GM23338 (cell line): ENCODE measurements around the gene STYK1. TPM values are rescaled to one million over a fixed set of nuclear protein-coding genes. Genes with fewer than 3 reads are reported as not detected.

Source experiments
- ATAC-seq: fragments of 200-7000 bp; cut with Tn5 transposase; 3 replicates; pipeline ENCODE4 v1.9.1; 2020
- DNase-seq: peaks from one replicate; pipeline ENCODE4 v3.0.0-alpha.2; 2015; ENCODE audit warnings: low spot score
- H2AFZ ChIP-seq: fragments of 200-600 bp; sonication (generic); 2 replicates; pipeline ENCODE4 v1.8.0; 2016; ENCODE audit warnings: antibody characterized with exemption, mild to moderate bottlenecking, moderate library complexity
- H3F3A ChIP-seq: fragments of 200-600 bp; sonication (generic); replicated peaks from 2 replicates; pipeline ENCODE4 v1.8.0; 2017; ENCODE audit warnings: antibody characterized with exemption, mixed run types, low read depth
- H3K27ac ChIP-seq: fragments of 200-600 bp; sonication (generic); 2 replicates; pipeline ENCODE4 v1.6.1; 2016; ENCODE audit warnings: low read depth
- H3K27me3 ChIP-seq: fragments of 200-600 bp; sonication (generic); 2 replicates; pipeline ENCODE4 v1.8.0; 2016; ENCODE audit warnings: mild to moderate bottlenecking, mixed run types, moderate library complexity; ENCODE audit not compliant: insufficient read depth
- H3K36me3 ChIP-seq: fragments of 200-600 bp; sonication (generic); 2 replicates; pipeline ENCODE4 v1.8.0; 2016; ENCODE audit warnings: mild to moderate bottlenecking; ENCODE audit not compliant: insufficient read depth
- H3K4me1 ChIP-seq: fragments of 200-600 bp; sonication (generic); 2 replicates; pipeline ENCODE4 v1.8.0; 2016; ENCODE audit warnings: mild to moderate bottlenecking, moderate library complexity; ENCODE audit not compliant: insufficient read depth
- H3K4me2 ChIP-seq: fragments of 200-600 bp; sonication (generic); 2 replicates; pipeline ENCODE4 v1.7.1; 2017; ENCODE audit warnings: mixed run types
- H3K4me3 ChIP-seq: fragments of 200-600 bp; sonication (generic); 2 replicates; pipeline ENCODE4 v1.6.1; 2016; ENCODE audit warnings: mixed run types
- H3K79me2 ChIP-seq: fragments of 200-600 bp; sonication (generic); replicated peaks from 2 replicates; pipeline ENCODE4 v1.8.0; 2017; ENCODE audit warnings: mild to moderate bottlenecking; ENCODE audit not compliant: insufficient read depth
- H3K9me2 ChIP-seq: fragments of 200-600 bp; sonication (generic); 2 replicates; pipeline ENCODE4 v1.8.0; 2017; ENCODE audit not compliant: insufficient read depth
- H4K20me1 ChIP-seq: fragments of 200-600 bp; sonication (generic); replicated peaks from 2 replicates; pipeline ENCODE4 v1.8.0; 2017; ENCODE audit warnings: mild to moderate bottlenecking; ENCODE audit not compliant: insufficient read depth
- H3K27ac Mint-ChIP-seq: 2 replicates; pipeline ENCODE4 v1.8.0; 2020; ENCODE audit warnings: inconsistent platforms, mild to moderate bottlenecking, moderate library complexity, mixed read lengths
- H3K27me3 Mint-ChIP-seq: 3 replicates; pipeline ENCODE4 v1.8.0; 2022; ENCODE audit warnings: low read depth, mild to moderate bottlenecking, moderate library complexity, mixed read lengths, inconsistent platforms; ENCODE audit not compliant: insufficient read depth, poor library complexity
- H3K36me3 Mint-ChIP-seq: 3 replicates; pipeline ENCODE4 v1.8.0; 2021; ENCODE audit warnings: low read depth, mild to moderate bottlenecking, inconsistent platforms, moderate library complexity, mixed read lengths
- H3K4me1 Mint-ChIP-seq: 3 replicates; pipeline ENCODE4 v1.8.0; 2020; ENCODE audit warnings: mild to moderate bottlenecking, inconsistent platforms, mixed read lengths
- H3K4me3 Mint-ChIP-seq: 3 replicates; pipeline ENCODE4 v1.8.0; 2021; ENCODE audit warnings: moderate library complexity, mild to moderate bottlenecking, inconsistent platforms, mixed read lengths
- H3K9me3 Mint-ChIP-seq: 3 replicates; pipeline ENCODE4 v1.8.0; 2020; ENCODE audit warnings: moderate library complexity, mild to moderate bottlenecking, inconsistent platforms, mixed read lengths
- CREB1 ChIP-seq: fragments of 250-450 bp; sonication (Bioruptor Pico); IDR thresholded peaks from 2 replicates; pipeline ENCODE4 v1.5.0; 2020; ENCODE audit warnings: low read depth, mild to moderate bottlenecking, moderate library complexity
- EZH2 ChIP-seq: fragments of 200-600 bp; sonication (generic); IDR thresholded peaks from one replicate; pipeline ENCODE4 v1.8.0; 2017; ENCODE audit warnings: antibody characterized with exemption, mild to moderate bottlenecking, low read depth; ENCODE audit not compliant: unreplicated experiment
- EZH2phosphoT487 ChIP-seq: fragments of 200-600 bp; sonication (generic); IDR thresholded peaks from one replicate; pipeline ENCODE4 v1.8.1; 2018; ENCODE audit warnings: antibody characterized with exemption; ENCODE audit not compliant: unreplicated experiment
- JUNB ChIP-seq: IDR thresholded peaks from one replicate; pipeline ENCODE4 v1.6.1; 2016; ENCODE audit warnings: antibody characterized with exemption; ENCODE audit not compliant: unreplicated experiment
- POLR2AphosphoS5 ChIP-seq: IDR thresholded peaks from 2 replicates; pipeline ENCODE4 v1.6.1; 2016; ENCODE audit warnings: antibody characterized with exemption, low read depth
- ZNF114 ChIP-seq: fragments of 250-450 bp; sonication (Bioruptor Pico); IDR thresholded peaks from 2 replicates; pipeline ENCODE4 v1.5.0; 2020; ENCODE audit warnings: mild to moderate bottlenecking, moderate library complexity
- ZNF331 ChIP-seq: fragments of 250-450 bp; sonication (Bioruptor Pico); IDR thresholded peaks from 2 replicates; pipeline ENCODE4 v1.5.0; 2020; ENCODE audit warnings: low read depth, mild to moderate bottlenecking, moderate library complexity
- polyA plus RNA-seq: library from polyadenylated mRNA; unstranded; fragments of >200 nt; fragmentation: Nextera tagmentation; extraction: Ambion mirVana; gene quantifications from 2 replicates; pipeline ENCODE4 v1.2.1, GENCODE V29; 2016
- total RNA-seq: library from RNA; depleted of rRNA; stranded (reverse); fragments of >200 nt; shearing (Covaris generic); gene quantifications from 2 replicates; pipeline ENCODE4 v1.2.3, GENCODE V29; 2014
- TF ChIP-seq, protein P1 (sequence below): fragments of 250-450 bp; sonication (Bioruptor Pico); IDR thresholded peaks from 2 replicates; pipeline ENCODE4 v1.5.0; 2020; ENCODE audit warnings: mild to moderate bottlenecking, moderate library complexity
- TF ChIP-seq, protein P2 (sequence below), 2 experiments: fragments of 200-600 bp in 1 of 2; sonication (generic) in 1 of 2; conservative IDR thresholded peaks; 2 replicates each; pipeline versions ENCODE4 v1.5.1 to v1.6.1; 2016 to 2017; ENCODE audit warnings: antibody characterized with exemption in 2 of 2, low read depth in 2 of 2, mild to moderate bottlenecking in 2 of 2, moderate library complexity in 1 of 2
- TF ChIP-seq, protein P3 (sequence below): IDR thresholded peaks from one replicate; pipeline ENCODE4 v1.6.1; 2018; ENCODE audit warnings: antibody characterized with exemption; ENCODE audit not compliant: unreplicated experiment

Gene STYK1
- total and polyA plus RNA-seq, 2 experiments from 2014 or later = 1.2 to 1.8 TPM

DNA sequence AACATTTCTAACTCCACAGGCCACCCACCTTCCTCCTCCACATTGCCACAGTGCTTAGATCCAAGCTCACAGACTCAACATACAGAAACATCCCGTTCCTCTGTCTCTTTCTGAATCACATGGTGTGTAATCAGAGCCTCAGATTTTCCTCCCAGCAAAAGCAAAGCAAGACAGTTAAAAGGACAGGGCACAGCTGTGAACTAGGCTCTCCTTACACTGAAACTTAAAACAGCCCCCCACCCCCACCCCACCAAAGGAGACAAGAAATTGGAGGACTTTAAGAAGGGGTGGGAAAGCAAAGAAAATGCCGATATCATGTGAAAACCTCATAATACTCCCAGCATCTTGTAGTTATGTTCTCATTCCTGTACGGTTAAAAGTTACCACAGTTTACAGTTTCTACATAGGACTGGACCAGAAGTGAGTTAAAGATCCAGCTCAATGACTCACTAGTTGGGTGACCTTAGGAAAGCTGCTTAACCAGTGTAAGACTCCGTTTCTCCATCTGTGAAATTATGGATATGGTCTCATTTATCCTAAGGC, 44.5 kb upstream of the STYK1 start:
- Mint-ChIP-seq H3K27me3 (peaks cover 7% of the 10 kb centered on the region), H3K4me1 (peaks cover 46% of the 10 kb centered on the region), H3K27ac (peak overlapping the region; percentile 85), H3K4me3 (peak overlapping the region; percentile 42), H3K9me3 (no peaks in the 10 kb centered on the region; the same call in 1 of the 3 replicates), H3K36me3 (peaks cover 46% of the 10 kb centered on the region)
- peak; percentile 32 for DNase-seq
- peak overlapping the region; percentile 33 for H3K4me2 ChIP-seq
- no peaks in the 10 kb centered on the region for H3K27me3 ChIP-seq
- no peak for ATAC-seq
- H3K4me1 ChIP-seq = peaks cover 56% of the 10 kb centered on the region
- H3K36me3 ChIP-seq = peaks cover 27% of the 10 kb centered on the region
- no peak overlapping the region for H2AFZ ChIP-seq
- H3K27ac ChIP-seq = peak overlapping the region; percentile 15; the same call in 1 of the 2 replicates
- H3K9me2 ChIP-seq = no peaks in the 10 kb centered on the region
- peaks cover 83% of the 10 kb centered on the region for H3K79me2 ChIP-seq
- no peaks in the 10 kb centered on the region for H3F3A ChIP-seq
- no peak for TF ChIP-seq POLR2AphosphoS5
- peak overlapping the region; percentile 14; the same call in 1 of the 2 replicates for H3K4me3 ChIP-seq
- H4K20me1 ChIP-seq = peaks cover 9% of the 10 kb centered on the region; the same call in 1 of the 2 replicates

DNA sequence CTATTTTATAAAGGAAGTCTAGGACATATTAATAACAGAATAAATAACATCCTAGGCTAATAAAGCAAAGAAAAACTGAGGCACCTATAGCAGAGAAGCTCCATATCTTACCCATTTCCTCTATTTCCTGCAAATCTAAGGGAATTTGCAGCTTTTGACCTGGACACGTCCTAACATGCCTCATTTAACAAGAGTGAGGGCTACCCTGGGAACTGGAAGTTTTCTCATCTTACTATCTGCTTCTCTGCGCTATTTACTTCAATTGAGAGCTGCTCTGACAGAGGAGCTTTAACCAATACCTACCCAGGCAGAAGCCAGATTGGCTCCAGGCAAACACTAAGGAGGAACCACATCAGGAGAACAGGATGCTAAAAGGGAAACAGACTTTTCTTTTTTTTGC, 43.6 kb upstream of the STYK1 start:
- Histone ChIP-seq H3K36me3 (peaks cover 32% of the 10 kb centered on the region), H3K9me2 (no peaks in the 10 kb centered on the region), H3K79me2 (peaks cover 80% of the 10 kb centered on the region), H3K4me2 (peak overlapping the region; percentile 33), H3K27me3 (no peaks in the 10 kb centered on the region), H2AFZ (no peak overlapping the region), H3K4me3 (no peak overlapping the region), H3K27ac (peak overlapping the region; percentile 18; the same call in 1 of the 2 replicates), H3F3A (no peaks in the 10 kb centered on the region), H3K4me1 (peaks cover 56% of the 10 kb centered on the region), H4K20me1 (peaks cover 9% of the 10 kb centered on the region; the same call in 1 of the 2 replicates)
- DNase-seq = peak; percentile 12
- Mint-ChIP-seq H3K4me3 (no peak overlapping the region; the same call in 1 of the 3 replicates), H3K36me3 (peaks cover 55% of the 10 kb centered on the region), H3K9me3 (no peaks in the 10 kb centered on the region; the same call in 1 of the 3 replicates), H3K4me1 (peaks cover 46% of the 10 kb centered on the region), H3K27ac (peak overlapping the region; percentile 60), H3K27me3 (peaks cover 7% of the 10 kb centered on the region)
- peak; percentile 11; the same call in 2 of the 3 replicates for ATAC-seq
- TF ChIP-seq POLR2AphosphoS5 (no peak), ZNF114 (CRISPR knock-in tag) (no peak), JUNB (no peak), EZH2 (no peak), EZH2phosphoT487 (no peak), CREB1 (CRISPR knock-in tag) (no peak), ZNF331 (CRISPR knock-in tag) (no peak)
- TF ChIP-seq, protein P1, sequence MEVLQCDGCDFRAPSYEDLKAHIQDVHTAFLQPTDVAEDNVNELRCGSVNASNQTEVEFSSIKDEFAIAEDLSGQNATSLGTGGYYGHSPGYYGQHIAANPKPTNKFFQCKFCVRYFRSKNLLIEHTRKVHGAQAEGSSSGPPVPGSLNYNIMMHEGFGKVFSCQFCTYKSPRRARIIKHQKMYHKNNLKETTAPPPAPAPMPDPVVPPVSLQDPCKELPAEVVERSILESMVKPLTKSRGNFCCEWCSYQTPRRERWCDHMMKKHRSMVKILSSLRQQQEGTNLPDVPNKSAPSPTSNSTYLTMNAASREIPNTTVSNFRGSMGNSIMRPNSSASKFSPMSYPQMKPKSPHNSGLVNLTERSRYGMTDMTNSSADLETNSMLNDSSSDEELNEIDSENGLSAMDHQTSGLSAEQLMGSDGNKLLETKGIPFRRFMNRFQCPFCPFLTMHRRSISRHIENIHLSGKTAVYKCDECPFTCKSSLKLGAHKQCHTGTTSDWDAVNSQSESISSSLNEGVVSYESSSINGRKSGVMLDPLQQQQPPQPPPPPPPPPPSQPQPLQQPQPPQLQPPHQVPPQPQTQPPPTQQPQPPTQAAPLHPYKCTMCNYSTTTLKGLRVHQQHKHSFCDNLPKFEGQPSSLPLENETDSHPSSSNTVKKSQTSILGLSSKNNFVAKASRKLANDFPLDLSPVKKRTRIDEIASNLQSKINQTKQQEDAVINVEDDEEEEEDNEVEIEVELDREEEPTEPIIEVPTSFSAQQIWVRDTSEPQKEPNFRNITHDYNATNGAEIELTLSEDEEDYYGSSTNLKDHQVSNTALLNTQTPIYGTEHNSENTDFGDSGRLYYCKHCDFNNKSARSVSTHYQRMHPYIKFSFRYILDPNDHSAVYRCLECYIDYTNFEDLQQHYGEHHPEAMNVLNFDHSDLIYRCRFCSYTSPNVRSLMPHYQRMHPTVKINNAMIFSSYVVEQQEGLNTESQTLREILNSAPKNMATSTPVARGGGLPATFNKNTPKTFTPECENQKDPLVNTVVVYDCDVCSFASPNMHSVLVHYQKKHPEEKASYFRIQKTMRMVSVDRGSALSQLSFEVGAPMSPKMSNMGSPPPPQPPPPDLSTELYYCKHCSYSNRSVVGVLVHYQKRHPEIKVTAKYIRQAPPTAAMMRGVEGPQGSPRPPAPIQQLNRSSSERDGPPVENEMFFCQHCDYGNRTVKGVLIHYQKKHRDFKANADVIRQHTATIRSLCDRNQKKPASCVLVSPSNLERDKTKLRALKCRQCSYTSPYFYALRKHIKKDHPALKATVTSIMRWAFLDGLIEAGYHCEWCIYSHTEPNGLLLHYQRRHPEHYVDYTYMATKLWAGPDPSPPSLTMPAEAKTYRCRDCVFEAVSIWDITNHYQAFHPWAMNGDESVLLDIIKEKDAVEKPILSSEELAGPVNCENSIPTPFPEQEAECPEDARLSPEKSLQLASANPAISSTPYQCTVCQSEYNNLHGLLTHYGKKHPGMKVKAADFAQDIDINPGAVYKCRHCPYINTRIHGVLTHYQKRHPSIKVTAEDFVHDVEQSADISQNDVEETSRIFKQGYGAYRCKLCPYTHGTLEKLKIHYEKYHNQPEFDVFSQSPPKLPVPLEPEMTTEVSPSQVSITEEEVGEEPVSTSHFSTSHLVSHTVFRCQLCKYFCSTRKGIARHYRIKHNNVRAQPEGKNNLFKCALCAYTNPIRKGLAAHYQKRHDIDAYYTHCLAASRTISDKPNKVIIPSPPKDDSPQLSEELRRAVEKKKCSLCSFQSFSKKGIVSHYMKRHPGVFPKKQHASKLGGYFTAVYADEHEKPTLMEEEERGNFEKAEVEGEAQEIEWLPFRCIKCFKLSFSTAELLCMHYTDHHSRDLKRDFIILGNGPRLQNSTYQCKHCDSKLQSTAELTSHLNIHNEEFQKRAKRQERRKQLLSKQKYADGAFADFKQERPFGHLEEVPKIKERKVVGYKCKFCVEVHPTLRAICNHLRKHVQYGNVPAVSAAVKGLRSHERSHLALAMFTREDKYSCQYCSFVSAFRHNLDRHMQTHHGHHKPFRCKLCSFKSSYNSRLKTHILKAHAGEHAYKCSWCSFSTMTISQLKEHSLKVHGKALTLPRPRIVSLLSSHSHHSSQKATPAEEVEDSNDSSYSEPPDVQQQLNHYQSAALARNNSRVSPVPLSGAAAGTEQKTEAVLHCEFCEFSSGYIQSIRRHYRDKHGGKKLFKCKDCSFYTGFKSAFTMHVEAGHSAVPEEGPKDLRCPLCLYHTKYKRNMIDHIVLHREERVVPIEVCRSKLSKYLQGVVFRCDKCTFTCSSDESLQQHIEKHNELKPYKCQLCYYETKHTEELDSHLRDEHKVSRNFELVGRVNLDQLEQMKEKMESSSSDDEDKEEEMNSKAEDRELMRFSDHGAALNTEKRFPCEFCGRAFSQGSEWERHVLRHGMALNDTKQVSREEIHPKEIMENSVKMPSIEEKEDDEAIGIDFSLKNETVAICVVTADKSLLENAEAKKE (CRISPR knock-in tag) = no peak
- TF ChIP-seq, protein P2, sequence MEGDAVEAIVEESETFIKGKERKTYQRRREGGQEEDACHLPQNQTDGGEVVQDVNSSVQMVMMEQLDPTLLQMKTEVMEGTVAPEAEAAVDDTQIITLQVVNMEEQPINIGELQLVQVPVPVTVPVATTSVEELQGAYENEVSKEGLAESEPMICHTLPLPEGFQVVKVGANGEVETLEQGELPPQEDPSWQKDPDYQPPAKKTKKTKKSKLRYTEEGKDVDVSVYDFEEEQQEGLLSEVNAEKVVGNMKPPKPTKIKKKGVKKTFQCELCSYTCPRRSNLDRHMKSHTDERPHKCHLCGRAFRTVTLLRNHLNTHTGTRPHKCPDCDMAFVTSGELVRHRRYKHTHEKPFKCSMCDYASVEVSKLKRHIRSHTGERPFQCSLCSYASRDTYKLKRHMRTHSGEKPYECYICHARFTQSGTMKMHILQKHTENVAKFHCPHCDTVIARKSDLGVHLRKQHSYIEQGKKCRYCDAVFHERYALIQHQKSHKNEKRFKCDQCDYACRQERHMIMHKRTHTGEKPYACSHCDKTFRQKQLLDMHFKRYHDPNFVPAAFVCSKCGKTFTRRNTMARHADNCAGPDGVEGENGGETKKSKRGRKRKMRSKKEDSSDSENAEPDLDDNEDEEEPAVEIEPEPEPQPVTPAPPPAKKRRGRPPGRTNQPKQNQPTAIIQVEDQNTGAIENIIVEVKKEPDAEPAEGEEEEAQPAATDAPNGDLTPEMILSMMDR (conservative IDR thresholded peaks at IDR 0.05; ENCODE audit: low read depth in 2 of 2) = no peak
- TF ChIP-seq, protein P3, sequence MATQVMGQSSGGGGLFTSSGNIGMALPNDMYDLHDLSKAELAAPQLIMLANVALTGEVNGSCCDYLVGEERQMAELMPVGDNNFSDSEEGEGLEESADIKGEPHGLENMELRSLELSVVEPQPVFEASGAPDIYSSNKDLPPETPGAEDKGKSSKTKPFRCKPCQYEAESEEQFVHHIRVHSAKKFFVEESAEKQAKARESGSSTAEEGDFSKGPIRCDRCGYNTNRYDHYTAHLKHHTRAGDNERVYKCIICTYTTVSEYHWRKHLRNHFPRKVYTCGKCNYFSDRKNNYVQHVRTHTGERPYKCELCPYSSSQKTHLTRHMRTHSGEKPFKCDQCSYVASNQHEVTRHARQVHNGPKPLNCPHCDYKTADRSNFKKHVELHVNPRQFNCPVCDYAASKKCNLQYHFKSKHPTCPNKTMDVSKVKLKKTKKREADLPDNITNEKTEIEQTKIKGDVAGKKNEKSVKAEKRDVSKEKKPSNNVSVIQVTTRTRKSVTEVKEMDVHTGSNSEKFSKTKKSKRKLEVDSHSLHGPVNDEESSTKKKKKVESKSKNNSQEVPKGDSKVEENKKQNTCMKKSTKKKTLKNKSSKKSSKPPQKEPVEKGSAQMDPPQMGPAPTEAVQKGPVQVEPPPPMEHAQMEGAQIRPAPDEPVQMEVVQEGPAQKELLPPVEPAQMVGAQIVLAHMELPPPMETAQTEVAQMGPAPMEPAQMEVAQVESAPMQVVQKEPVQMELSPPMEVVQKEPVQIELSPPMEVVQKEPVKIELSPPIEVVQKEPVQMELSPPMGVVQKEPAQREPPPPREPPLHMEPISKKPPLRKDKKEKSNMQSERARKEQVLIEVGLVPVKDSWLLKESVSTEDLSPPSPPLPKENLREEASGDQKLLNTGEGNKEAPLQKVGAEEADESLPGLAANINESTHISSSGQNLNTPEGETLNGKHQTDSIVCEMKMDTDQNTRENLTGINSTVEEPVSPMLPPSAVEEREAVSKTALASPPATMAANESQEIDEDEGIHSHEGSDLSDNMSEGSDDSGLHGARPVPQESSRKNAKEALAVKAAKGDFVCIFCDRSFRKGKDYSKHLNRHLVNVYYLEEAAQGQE = no peak
